DOHH2 (cell line): ENCODE results near the gene CTPS2.

Source experiments
- H3F3A ChIP-seq: fragments of 200-600 bp; sonication (generic), shearing (Covaris generic); 2 replicates; pipeline ENCODE4 v1.6.0; 2016; ENCODE audit warnings: antibody characterized with exemption, mild to moderate bottlenecking; ENCODE audit not compliant: control insufficient read depth, insufficient read depth
- H3K27ac ChIP-seq: fragments of 200-600 bp; sonication (generic); 2 replicates; pipeline ENCODE4 v1.5.1; 2014; ENCODE audit warnings: low read depth, mild to moderate bottlenecking, low read length, moderate library complexity
- H3K27me3 ChIP-seq: fragments of 200-600 bp; sonication (generic); 2 replicates; pipeline ENCODE4 v1.6.1; 2014; ENCODE audit warnings: mild to moderate bottlenecking, low read length, mixed read lengths; ENCODE audit not compliant: control insufficient read depth
- H3K36me3 ChIP-seq: fragments of 200-600 bp; sonication (generic); 2 replicates; pipeline ENCODE4 v1.6.1; 2014; ENCODE audit warnings: mild to moderate bottlenecking, low read length, moderate library complexity, mixed read lengths; ENCODE audit not compliant: control insufficient read depth
- H3K4me1 ChIP-seq: fragments of 200-600 bp; sonication (generic); 2 replicates; pipeline ENCODE4 v1.6.1; 2014; ENCODE audit warnings: mild to moderate bottlenecking, low read length, mixed read lengths; ENCODE audit not compliant: control insufficient read depth
- H3K4me2 ChIP-seq: fragments of 200-600 bp; sonication (generic); 2 replicates; pipeline ENCODE4 v1.6.0; 2014; ENCODE audit warnings: mild to moderate bottlenecking, low read length, moderate library complexity
- H3K4me3 ChIP-seq: fragments of 200-600 bp; sonication (generic); 2 replicates; pipeline ENCODE4 v1.5.1; 2014; ENCODE audit warnings: mild to moderate bottlenecking, low read length, mixed read lengths
- H3K79me2 ChIP-seq: fragments of 200-600 bp; sonication (generic); 2 replicates; pipeline ENCODE4 v1.6.1; 2014; ENCODE audit warnings: mild to moderate bottlenecking, low read length, mixed read lengths; ENCODE audit not compliant: control insufficient read depth
- H3K9me2 ChIP-seq: fragments of 200-600 bp; sonication (generic); replicated peaks from 2 replicates; pipeline ENCODE4 v1.6.1; 2014; ENCODE audit warnings: mild to moderate bottlenecking, low read length, mixed read lengths; ENCODE audit not compliant: control insufficient read depth
- H3K9me3 ChIP-seq: fragments of 200-600 bp; sonication (generic); 2 replicates; pipeline ENCODE4 v1.6.1; 2014; ENCODE audit warnings: antibody characterized with exemption, low read length, mixed read lengths; ENCODE audit not compliant: control insufficient read depth, insufficient read depth
- H4K20me1 ChIP-seq: fragments of 200-600 bp; sonication (generic); 2 replicates; pipeline ENCODE4 v1.6.0; 2014; ENCODE audit warnings: low read depth, mild to moderate bottlenecking, antibody characterized with exemption, low read length, moderate library complexity; ENCODE audit not compliant: control insufficient read depth, insufficient read depth
- CTCF ChIP-seq: fragments of 200-600 bp; sonication (generic); IDR thresholded peaks from one replicate; pipeline ENCODE4 v1.5.1; 2014; ENCODE audit warnings: antibody characterized with exemption, mild to moderate bottlenecking, low read depth, low read length; ENCODE audit not compliant: poor library complexity, severe bottlenecking
- EZH2phosphoT487 ChIP-seq: fragments of 200-600 bp; sonication (generic); IDR thresholded peaks from 2 replicates; pipeline ENCODE4 v1.6.1; 2017; ENCODE audit warnings: borderline replicate concordance, mild to moderate bottlenecking, antibody characterized with exemption, low read length, moderate library complexity, mixed read lengths

CTPS2 gene

GRCh38 chrX:16573781-16574180 is 138.7 kb downstream of the CTPS2 start:
- no peaks in the 10 kb centered on the region for H4K20me1 ChIP-seq
- no peaks in the 10 kb centered on the region for H3K9me3 ChIP-seq
- no peak overlapping the region for H3K4me2 ChIP-seq
- H3K36me3 ChIP-seq, result no peaks in the 10 kb centered on the region
- no peaks in the 10 kb centered on the region for H3F3A ChIP-seq
- H3K4me3 ChIP-seq, result no peak overlapping the region
- H3K4me1 ChIP-seq, result no peaks in the 10 kb centered on the region
- H3K27me3 ChIP-seq, result no peaks in the 10 kb centered on the region
- H3K9me2 ChIP-seq, result no peaks in the 10 kb centered on the region
- TF ChIP-seq CTCF, result no peak
- no peak for TF ChIP-seq EZH2phosphoT487
- H3K79me2 ChIP-seq, result no peaks in the 10 kb centered on the region
- H3K27ac ChIP-seq, result no peak overlapping the region

GRCh38 chrX:16567681-16568080 is 144.8 kb downstream of the CTPS2 start:
- no peaks in the 10 kb centered on the region for H3K9me3 ChIP-seq
- no peak overlapping the region for H3K4me3 ChIP-seq
- no peaks in the 10 kb centered on the region for H3K36me3 ChIP-seq
- TF ChIP-seq CTCF (no peak), EZH2phosphoT487 (no peak)
- no peak overlapping the region for H3K27ac ChIP-seq
- H3K79me2 ChIP-seq, result no peaks in the 10 kb centered on the region
- H3K4me2 ChIP-seq, result no peak overlapping the region
- no peaks in the 10 kb centered on the region for H3K27me3 ChIP-seq
- H3K9me2 ChIP-seq, result no peaks in the 10 kb centered on the region
- H4K20me1 ChIP-seq, result no peaks in the 10 kb centered on the region
- no peaks in the 10 kb centered on the region for H3K4me1 ChIP-seq
- no peaks in the 10 kb centered on the region for H3F3A ChIP-seq

GRCh38 chrX:16566571-16566970 is 145.9 kb downstream of the CTPS2 start:
- no peaks in the 10 kb centered on the region for H3K79me2 ChIP-seq
- TF ChIP-seq CTCF (no peak), EZH2phosphoT487 (no peak)
- no peak overlapping the region for H3K4me3 ChIP-seq
- no peak overlapping the region for H3K4me2 ChIP-seq
- no peaks in the 10 kb centered on the region for H4K20me1 ChIP-seq
- no peaks in the 10 kb centered on the region for H3F3A ChIP-seq
- no peaks in the 10 kb centered on the region for H3K9me3 ChIP-seq
- H3K36me3 ChIP-seq, result no peaks in the 10 kb centered on the region
- H3K27me3 ChIP-seq, result no peaks in the 10 kb centered on the region
- H3K9me2 ChIP-seq, result no peaks in the 10 kb centered on the region
- H3K4me1 ChIP-seq, result no peaks in the 10 kb centered on the region
- no peak overlapping the region for H3K27ac ChIP-seq

- Histone ChIP-seq H3K27ac (no peak overlapping the region), H3K9me3 (no peaks in the 10 kb centered on the region), H3K9me2 (no peaks in the 10 kb centered on the region), H3K79me2 (no peaks in the 10 kb centered on the region), H3F3A (no peaks in the 10 kb centered on the region), H3K27me3 (no peaks in the 10 kb centered on the region), H3K36me3 (no peaks in the 10 kb centered on the region), H3K4me2 (no peak overlapping the region), H4K20me1 (no peaks in the 10 kb centered on the region), H3K4me1 (no peaks in the 10 kb centered on the region), H3K4me3 (no peak overlapping the region)
- TF ChIP-seq CTCF, result no peak
- no peak for TF ChIP-seq EZH2phosphoT487
Observed at GRCh38 chrX:16560173-16560572, 152.3 kb downstream of the CTPS2 start.
